Fibroblast of lung (primary cell): ENCODE measurements around the gene ESRP2. TPM values are rescaled to one million over a fixed set of nuclear protein-coding genes. Genes with fewer than 3 reads are reported as not detected.
A peak's percentile ranks its signal among the peaks of the same experiment; 100 is the strongest.

Source experiments
- DNase-seq, 2 donors: peaks; one replicate each; pipeline versions ENCODE4 v3.0.0 to v3.0.0-alpha.2; 2010; ENCODE audit warnings: low read depth in 2 of 2
- H2AFZ ChIP-seq: 2 replicates; pipeline ENCODE4 v1.5.1; 2012; ENCODE audit warnings: low read length, control low read depth, inconsistent platforms
- H3K27ac ChIP-seq: 2 replicates; pipeline ENCODE4 v1.5.1; 2011; ENCODE audit warnings: low read length, control low read depth; ENCODE audit not compliant: insufficient read depth
- H3K27me3 ChIP-seq: 2 replicates; pipeline ENCODE4 v1.5.1; 2011; ENCODE audit warnings: mild to moderate bottlenecking, low read length; ENCODE audit not compliant: control insufficient read depth, insufficient read depth
- H3K36me3 ChIP-seq: 2 replicates; pipeline ENCODE4 v1.5.1; 2011; ENCODE audit warnings: low read length; ENCODE audit not compliant: control insufficient read depth, insufficient read depth
- H3K4me1 ChIP-seq: 2 replicates; pipeline ENCODE4 v1.5.1; 2011; ENCODE audit warnings: low read length; ENCODE audit not compliant: control insufficient read depth, insufficient read depth; ENCODE audit errors: extremely low read depth
- H3K4me2 ChIP-seq: 2 replicates; pipeline ENCODE4 v1.5.1; 2011; ENCODE audit warnings: low read length, control low read depth; ENCODE audit not compliant: insufficient read depth; ENCODE audit errors: extremely low read depth
- H3K4me3 ChIP-seq, 4 experiments: fragments of 200-600 bp in 1 of 4; sonication (generic) in 1 of 4; replicated peaks in 1 of 4; 2 replicates each; pipeline ENCODE4 v1.5.1; 2011 to 2016; ENCODE audit warnings: low read length in 4 of 4, low read depth in 3 of 4, mild to moderate bottlenecking in 3 of 4, control low read depth in 2 of 4, inconsistent platforms in 1 of 4, mixed read lengths in 1 of 4; ENCODE audit not compliant: insufficient read depth in 1 of 4; ENCODE audit errors: control extremely low read depth in 1 of 4
- H3K79me2 ChIP-seq: 2 replicates; pipeline ENCODE4 v1.5.1; 2012; ENCODE audit warnings: mild to moderate bottlenecking, low read length, inconsistent platforms; ENCODE audit not compliant: control insufficient read depth, insufficient read depth
- H3K9ac ChIP-seq: 2 replicates; pipeline ENCODE4 v1.5.1; 2011; ENCODE audit warnings: mild to moderate bottlenecking, low read length, control low read depth; ENCODE audit not compliant: insufficient read depth
- H3K9me3 ChIP-seq: 2 replicates; pipeline ENCODE4 v1.5.1; 2012; ENCODE audit warnings: low read depth, low read length; ENCODE audit not compliant: control insufficient read depth, insufficient read depth
- H4K20me1 ChIP-seq: 2 replicates; pipeline ENCODE4 v1.5.1; 2011; ENCODE audit warnings: low read length; ENCODE audit not compliant: control insufficient read depth, insufficient read depth; ENCODE audit errors: extremely low read depth
- EZH2 ChIP-seq: IDR thresholded peaks from 2 replicates; pipeline ENCODE4 v1.5.1; 2012; ENCODE audit warnings: low read length, control low read depth, mild to moderate bottlenecking; ENCODE audit errors: missing control alignments
- polyA plus RNA-seq, 2 donors: library from polyadenylated mRNA; depleted of rRNA in 1 of 2; stranded (reverse) in 1 of 2; unstranded in 1 of 2; fragments of >200 nt; gene quantifications; 2 replicates each; pipeline ENCODE4 v1.2.1, GENCODE V29; 2011 to 2012; ENCODE audit warnings: missing spikeins in 1 of 2
- total RNA-seq: library from RNA; depleted of rRNA; stranded (reverse); fragments of >200 nt; gene quantifications from 2 replicates; pipeline ENCODE4 v1.2.1, GENCODE V29; 2014
- TF ChIP-seq, protein P1 (sequence below), 2 donors: IDR thresholded peaks in 1 of 2; conservative IDR thresholded peaks in 1 of 2; 1 replicate in 1 of 2; 2 replicates in 1 of 2; pipeline ENCODE4 v1.5.1; 2011 to 2012; ENCODE audit warnings: low read length in 2 of 2, control low read depth in 1 of 2, inconsistent platforms in 1 of 2, low read depth in 1 of 2, mild to moderate bottlenecking in 1 of 2

ESRP2 gene
- total and polyA plus RNA-seq, 2 donors (not counting 1 experiment from before 2014, with no cell fraction given) = 0.08 to 0.17 TPM

DNA sequence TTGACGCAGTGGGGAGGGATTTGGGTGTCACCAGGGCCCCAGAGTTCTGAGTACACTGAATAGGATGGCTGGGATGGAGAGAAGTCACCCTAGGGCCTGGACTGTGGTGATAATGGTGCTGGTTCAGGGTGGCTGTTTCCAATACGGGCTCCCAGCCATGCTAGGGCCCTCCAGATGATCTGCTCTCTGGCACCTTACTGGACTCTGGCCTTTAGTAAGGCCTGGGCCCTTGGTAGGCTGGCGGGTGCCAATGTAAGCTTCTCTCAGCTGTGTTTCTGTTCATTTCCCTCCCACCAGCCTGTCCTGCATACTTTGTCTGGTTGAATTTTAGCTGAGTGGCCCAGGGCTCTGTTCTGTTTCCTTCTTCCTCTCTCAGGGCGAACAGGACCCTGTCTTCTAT lies 12.0 kb upstream of the ESRP2 start:
- TF ChIP-seq, protein P1, sequence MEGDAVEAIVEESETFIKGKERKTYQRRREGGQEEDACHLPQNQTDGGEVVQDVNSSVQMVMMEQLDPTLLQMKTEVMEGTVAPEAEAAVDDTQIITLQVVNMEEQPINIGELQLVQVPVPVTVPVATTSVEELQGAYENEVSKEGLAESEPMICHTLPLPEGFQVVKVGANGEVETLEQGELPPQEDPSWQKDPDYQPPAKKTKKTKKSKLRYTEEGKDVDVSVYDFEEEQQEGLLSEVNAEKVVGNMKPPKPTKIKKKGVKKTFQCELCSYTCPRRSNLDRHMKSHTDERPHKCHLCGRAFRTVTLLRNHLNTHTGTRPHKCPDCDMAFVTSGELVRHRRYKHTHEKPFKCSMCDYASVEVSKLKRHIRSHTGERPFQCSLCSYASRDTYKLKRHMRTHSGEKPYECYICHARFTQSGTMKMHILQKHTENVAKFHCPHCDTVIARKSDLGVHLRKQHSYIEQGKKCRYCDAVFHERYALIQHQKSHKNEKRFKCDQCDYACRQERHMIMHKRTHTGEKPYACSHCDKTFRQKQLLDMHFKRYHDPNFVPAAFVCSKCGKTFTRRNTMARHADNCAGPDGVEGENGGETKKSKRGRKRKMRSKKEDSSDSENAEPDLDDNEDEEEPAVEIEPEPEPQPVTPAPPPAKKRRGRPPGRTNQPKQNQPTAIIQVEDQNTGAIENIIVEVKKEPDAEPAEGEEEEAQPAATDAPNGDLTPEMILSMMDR (conservative IDR thresholded peaks at IDR 0.05 in 1 of 2, IDR thresholded peaks at IDR 0.05 in 1 of 2; ENCODE audit: low read depth in 1 of 2, low read length in 2 of 2) = no peak
- TF ChIP-seq EZH2 = no peak
- Histone ChIP-seq H3K4me2 (no peak overlapping the region), H3K4me3 (no peak overlapping the region), H3K27me3 (no peaks in the 10 kb centered on the region), H3K4me1 (peaks cover 7% of the 10 kb centered on the region), H3K27ac (no peak overlapping the region), H3K9me3 (no peaks in the 10 kb centered on the region), H3K9ac (no peak overlapping the region), H4K20me1 (no peaks in the 10 kb centered on the region), H3K36me3 (peaks cover 2% of the 10 kb centered on the region), H2AFZ (no peak overlapping the region), H3K79me2 (peaks cover 8% of the 10 kb centered on the region)
- DNase-seq = no peak

DNA sequence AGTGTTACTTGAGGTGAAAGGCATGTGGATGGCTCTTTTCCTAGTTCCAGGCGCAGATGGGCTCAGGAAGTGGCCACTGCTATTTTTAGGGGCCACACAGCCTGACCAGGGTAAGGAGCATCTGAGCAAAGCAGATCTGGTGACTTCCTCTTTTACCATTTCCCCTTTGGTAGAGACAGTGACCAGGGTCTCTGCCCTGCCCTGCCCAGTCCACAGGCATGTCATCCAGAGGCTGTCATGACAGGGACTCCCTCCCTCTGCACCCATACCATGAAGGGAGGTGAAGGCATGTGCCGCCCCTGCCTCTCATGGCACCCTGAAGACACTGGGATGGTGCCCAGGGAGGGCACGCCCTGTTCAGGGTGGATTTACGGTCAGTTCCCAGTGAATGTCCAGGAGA lies 11.5 kb upstream of the ESRP2 start:
- H3K9ac ChIP-seq = no peak overlapping the region
- no peak overlapping the region for H3K27ac ChIP-seq
- TF ChIP-seq EZH2 = no peak
- TF ChIP-seq, protein P1 (conservative IDR thresholded peaks at IDR 0.05 in 1 of 2, IDR thresholded peaks at IDR 0.05 in 1 of 2; ENCODE audit: low read depth in 1 of 2, low read length in 2 of 2) = no peak
- peaks cover 7% of the 10 kb centered on the region for H3K4me1 ChIP-seq
- no peak overlapping the region for H3K4me3 ChIP-seq
- H3K4me2 ChIP-seq = no peak overlapping the region
- H3K36me3 ChIP-seq = peaks cover 2% of the 10 kb centered on the region
- H3K27me3 ChIP-seq = no peaks in the 10 kb centered on the region
- no peaks in the 10 kb centered on the region for H3K9me3 ChIP-seq
- no peak overlapping the region for H2AFZ ChIP-seq
- H3K79me2 ChIP-seq = peaks cover 8% of the 10 kb centered on the region
- H4K20me1 ChIP-seq = no peaks in the 10 kb centered on the region
- DNase-seq = no peak

DNA sequence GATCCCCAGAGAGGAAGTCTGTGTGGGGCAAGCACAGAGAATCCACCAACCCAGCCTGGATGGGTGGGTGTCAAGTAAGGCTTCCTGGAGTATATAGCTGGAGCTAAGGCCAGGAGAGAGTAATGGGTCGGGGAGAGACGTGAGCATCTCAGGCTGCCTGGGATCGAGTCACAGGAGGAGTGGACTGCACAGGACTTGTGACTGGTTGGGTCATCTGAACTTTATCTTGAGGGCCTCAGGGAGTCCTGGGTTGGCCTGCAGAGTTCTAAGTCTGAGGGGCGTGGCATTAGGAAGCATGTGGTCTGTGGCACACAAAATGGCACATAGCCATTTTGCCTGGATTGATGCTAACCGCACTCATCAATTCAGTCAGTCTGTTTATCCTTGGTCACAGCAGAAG lies 10.7 kb upstream of the ESRP2 start:
- Histone ChIP-seq H3K9ac (no peak overlapping the region), H4K20me1 (no peaks in the 10 kb centered on the region), H3K4me1 (peaks cover 7% of the 10 kb centered on the region), H3K27ac (no peak overlapping the region), H3K4me3 (peak overlapping the region in 1 of 4 experiments; percentile 95), H3K9me3 (no peaks in the 10 kb centered on the region), H3K36me3 (no peaks in the 10 kb centered on the region), H3K4me2 (no peak overlapping the region), H3K79me2 (peaks cover 8% of the 10 kb centered on the region), H2AFZ (no peak overlapping the region), H3K27me3 (no peaks in the 10 kb centered on the region)
- TF ChIP-seq, protein P1 (conservative IDR thresholded peaks at IDR 0.05 in 1 of 2, IDR thresholded peaks at IDR 0.05 in 1 of 2; ENCODE audit: low read depth in 1 of 2, low read length in 2 of 2) = no peak
- no peak for TF ChIP-seq EZH2
- no peak for DNase-seq
